Keratinocyte (primary cell): ENCODE measurements around the gene NRBF2.
"Not testable (repeated sequence)": the region's sequence is repeated elsewhere in the genome, so short reads cannot be mapped to it uniquely, and the experiment has no call there.

Experiments used
- EZH2 ChIP-seq: IDR thresholded peaks from one replicate; pipeline ENCODE4 v1.6.1; 2012; ENCODE audit warnings: inconsistent platforms, mild to moderate bottlenecking, low read length, moderate library complexity
- TF ChIP-seq, protein P1 (sequence below), 3 experiments: IDR thresholded peaks in 1 of 3; conservative IDR thresholded peaks in 1 of 3; optimal IDR thresholded peaks in 1 of 3; 2 replicates in 2 of 3; 3 replicates in 1 of 3; pipeline versions ENCODE3 to v1.5.1; 2011; ENCODE audit warnings: low read length in 3 of 3, mild to moderate bottlenecking in 3 of 3, moderate library complexity in 2 of 3, control low read depth in 1 of 3, inconsistent platforms in 1 of 3; ENCODE audit not compliant: insufficient read depth in 2 of 3; ENCODE audit errors: extremely low read depth in 1 of 3

DNA sequence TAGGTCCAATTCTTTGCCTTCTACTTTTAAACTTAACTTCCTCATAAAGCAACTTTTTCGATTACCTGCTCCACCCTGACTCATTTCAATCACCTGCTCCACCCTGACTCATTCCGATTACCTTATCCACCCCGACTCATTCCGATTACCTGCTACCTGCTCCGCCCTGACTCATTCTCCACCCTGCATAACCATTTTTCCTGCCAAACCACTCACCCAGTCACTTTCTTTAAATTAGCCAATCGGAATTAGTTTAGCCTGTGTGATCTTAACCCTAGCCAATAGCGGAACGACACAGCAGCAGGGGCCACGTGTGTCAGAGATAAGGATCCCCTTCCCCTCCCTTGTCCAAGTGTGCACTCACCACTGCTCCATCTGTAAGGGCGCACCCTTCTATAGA lies 32.0 kb upstream of the NRBF2 start:
- TF ChIP-seq, protein P1, sequence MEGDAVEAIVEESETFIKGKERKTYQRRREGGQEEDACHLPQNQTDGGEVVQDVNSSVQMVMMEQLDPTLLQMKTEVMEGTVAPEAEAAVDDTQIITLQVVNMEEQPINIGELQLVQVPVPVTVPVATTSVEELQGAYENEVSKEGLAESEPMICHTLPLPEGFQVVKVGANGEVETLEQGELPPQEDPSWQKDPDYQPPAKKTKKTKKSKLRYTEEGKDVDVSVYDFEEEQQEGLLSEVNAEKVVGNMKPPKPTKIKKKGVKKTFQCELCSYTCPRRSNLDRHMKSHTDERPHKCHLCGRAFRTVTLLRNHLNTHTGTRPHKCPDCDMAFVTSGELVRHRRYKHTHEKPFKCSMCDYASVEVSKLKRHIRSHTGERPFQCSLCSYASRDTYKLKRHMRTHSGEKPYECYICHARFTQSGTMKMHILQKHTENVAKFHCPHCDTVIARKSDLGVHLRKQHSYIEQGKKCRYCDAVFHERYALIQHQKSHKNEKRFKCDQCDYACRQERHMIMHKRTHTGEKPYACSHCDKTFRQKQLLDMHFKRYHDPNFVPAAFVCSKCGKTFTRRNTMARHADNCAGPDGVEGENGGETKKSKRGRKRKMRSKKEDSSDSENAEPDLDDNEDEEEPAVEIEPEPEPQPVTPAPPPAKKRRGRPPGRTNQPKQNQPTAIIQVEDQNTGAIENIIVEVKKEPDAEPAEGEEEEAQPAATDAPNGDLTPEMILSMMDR (optimal IDR thresholded peaks at IDR 0.05 in 1 of 3, IDR thresholded peaks at IDR 0.05 in 1 of 3, conservative IDR thresholded peaks at IDR 0.05 in 1 of 3; ENCODE audit: extremely low read depth in 1 of 3, insufficient read depth in 2 of 3, low read length in 3 of 3): not testable (repeated sequence)
- TF ChIP-seq EZH2: not testable (repeated sequence)
